ENCODE results near the gene ZNF777.
"Not testable (repeated sequence)": the region's sequence is repeated elsewhere in the genome, so short reads cannot be mapped to it uniquely, and the experiment has no call there.

The ZNF777 gene

GRCh38 chr7:149450821-149451220 lies 10.0 kb downstream of the ZNF777 start:
- no peak for DNase-seq (ENCODE audit: low read depth in 2 of 2)

GRCh38 chr7:149449897-149450296 lies 11.0 kb downstream of the ZNF777 start:
- no peak for DNase-seq (ENCODE audit: low read depth in 2 of 2)

GRCh38 chr7:149448961-149449360 lies 11.9 kb downstream of the ZNF777 start:
- DNase-seq (ENCODE audit: low read depth in 2 of 2): no peak

GRCh38 chr7:149446026-149446425 lies 14.8 kb downstream of the ZNF777 start:
- DNase-seq (ENCODE audit: low read depth in 2 of 2): not testable (repeated sequence)

- DNase-seq (ENCODE audit: low read depth in 2 of 2): no peak
These were observed 16.6 kb downstream of the ZNF777 start for GRCh38 chr7:149444287-149444686.

- no peak for DNase-seq (ENCODE audit: low read depth in 2 of 2)
These were observed 17.3 kb downstream of the ZNF777 start for GRCh38 chr7:149443523-149443922.

- no peak for DNase-seq (ENCODE audit: low read depth in 2 of 2)
These were observed 17.9 kb downstream of the ZNF777 start for GRCh38 chr7:149442924-149443323.

GRCh38 chr7:149440222-149440621 lies 20.6 kb downstream of the ZNF777 start:
- no peak for DNase-seq (ENCODE audit: low read depth in 2 of 2)

- no peak for DNase-seq (ENCODE audit: low read depth in 2 of 2)
These were observed 24.5 kb downstream of the ZNF777 start for GRCh38 chr7:149436358-149436757.

- DNase-seq (ENCODE audit: low read depth in 2 of 2): no peak
These were observed 27.7 kb downstream of the ZNF777 start for GRCh38 chr7:149433124-149433523.

GRCh38 chr7:149432121-149432691 lies 28.7 kb downstream of the ZNF777 start:
- DNase-seq (ENCODE audit: low read depth in 2 of 2): no peak

GRCh38 chr7:149431486-149432120 lies 29.3 kb downstream of the ZNF777 start:
- DNase-seq (ENCODE audit: low read depth in 2 of 2): no peak

- no peak for DNase-seq (ENCODE audit: low read depth in 2 of 2)
These were observed 30.7 kb downstream of the ZNF777 start for GRCh38 chr7:149430192-149430591.

GRCh38 chr7:149427893-149428292 lies 33.0 kb downstream of the ZNF777 start:
- no peak for DNase-seq (ENCODE audit: low read depth in 2 of 2)

- no peak for DNase-seq (ENCODE audit: low read depth in 2 of 2)
These were observed 33.7 kb downstream of the ZNF777 start for GRCh38 chr7:149427096-149427680.

- DNase-seq (ENCODE audit: low read depth in 2 of 2): no peak
These were observed 37.3 kb downstream of the ZNF777 start for GRCh38 chr7:149423449-149424110.

- DNase-seq (ENCODE audit: low read depth in 2 of 2): peak; percentile 14 to 17
These were observed 38.0 kb downstream of the ZNF777 start for GRCh38 chr7:149422914-149423301.

- peak; percentile 51 to 54 for DNase-seq (ENCODE audit: low read depth in 2 of 2)
These were observed 38.5 kb downstream of the ZNF777 start for GRCh38 chr7:149422162-149422913.

GRCh38 chr7:149420006-149420405 lies 40.9 kb downstream of the ZNF777 start:
- no peak for DNase-seq (ENCODE audit: low read depth in 2 of 2)

- DNase-seq (ENCODE audit: low read depth in 2 of 2): no peak
These were observed 45.3 kb downstream of the ZNF777 start for GRCh38 chr7:149415391-149416071.

- peak in 1 of 2 donors; percentile 42 for DNase-seq (ENCODE audit: low read depth in 2 of 2)
These were observed 46.0 kb downstream of the ZNF777 start for GRCh38 chr7:149414745-149415390.

Measured in activated CD4-positive, alpha-beta T cell treated with anti-CD3 and anti-CD28 coated beads for 24 hours (primary cell).